ENCODE measurements around the gene BEX2. TPM values are rescaled to one million over a fixed set of nuclear protein-coding genes. Genes with fewer than 3 reads are reported as not detected.

Gene BEX2
- total RNA-seq, 4 donors from 2014 or later = 2.8 to 13.1 (median 12.6) TPM; not detected in 1

DNA sequence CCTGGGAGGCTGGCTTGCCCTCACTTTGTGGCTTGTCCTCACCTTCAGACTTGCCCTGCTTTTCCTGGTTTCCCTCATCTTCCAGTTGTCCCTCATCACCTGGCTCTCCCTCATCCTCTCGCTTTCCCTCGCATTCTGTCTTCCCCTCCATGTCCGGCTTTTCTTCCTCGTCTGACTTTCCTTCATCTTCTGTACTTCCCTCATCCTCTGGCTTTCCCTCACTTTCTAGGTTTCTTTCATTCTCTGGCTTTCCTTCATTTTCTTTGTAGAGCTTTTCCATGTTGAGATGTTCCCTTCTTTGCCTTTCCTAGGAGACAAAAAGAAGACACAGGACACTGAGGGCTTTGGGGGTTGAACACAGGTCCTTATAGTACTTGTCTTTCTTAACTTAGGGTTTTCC lies 36.5 kb downstream of the BEX2 start:
- TF ChIP-seq, protein P1, sequence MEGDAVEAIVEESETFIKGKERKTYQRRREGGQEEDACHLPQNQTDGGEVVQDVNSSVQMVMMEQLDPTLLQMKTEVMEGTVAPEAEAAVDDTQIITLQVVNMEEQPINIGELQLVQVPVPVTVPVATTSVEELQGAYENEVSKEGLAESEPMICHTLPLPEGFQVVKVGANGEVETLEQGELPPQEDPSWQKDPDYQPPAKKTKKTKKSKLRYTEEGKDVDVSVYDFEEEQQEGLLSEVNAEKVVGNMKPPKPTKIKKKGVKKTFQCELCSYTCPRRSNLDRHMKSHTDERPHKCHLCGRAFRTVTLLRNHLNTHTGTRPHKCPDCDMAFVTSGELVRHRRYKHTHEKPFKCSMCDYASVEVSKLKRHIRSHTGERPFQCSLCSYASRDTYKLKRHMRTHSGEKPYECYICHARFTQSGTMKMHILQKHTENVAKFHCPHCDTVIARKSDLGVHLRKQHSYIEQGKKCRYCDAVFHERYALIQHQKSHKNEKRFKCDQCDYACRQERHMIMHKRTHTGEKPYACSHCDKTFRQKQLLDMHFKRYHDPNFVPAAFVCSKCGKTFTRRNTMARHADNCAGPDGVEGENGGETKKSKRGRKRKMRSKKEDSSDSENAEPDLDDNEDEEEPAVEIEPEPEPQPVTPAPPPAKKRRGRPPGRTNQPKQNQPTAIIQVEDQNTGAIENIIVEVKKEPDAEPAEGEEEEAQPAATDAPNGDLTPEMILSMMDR (IDR thresholded peaks at IDR 0.05) = no peak
- no peak for DNase-seq (ENCODE audit: low spot score)
- ATAC-seq (ENCODE audit: low FRiP score) = no peak

Small RNAs within 50 kb of the gene (small RNA-seq; reads per million reads assigned to genes)
- not detected for gene Z92846.1

Other genes starting within 250 kb of the BEX2 start
- 1 to 10 TPM in 2 of 4 donors, under 1 TPM in 1, not detected in 1; 0.69 to 2.2 (median 1.4) TPM for gene BEX1, start 246.8 kb downstream of the BEX2 start, total RNA-seq
- gene NXF3, start 217.8 kb downstream of the BEX2 start, total RNA-seq = 1 to 10 TPM in 3 of 4 donors, under 1 TPM in 1; 0.84 to 4.0 (median 1.8) TPM
- gene BEX4, start 95.9 kb downstream of the BEX2 start, total RNA-seq = 10 to 100 TPM; 20.5 to 33.6 (median 29.4) TPM
- 10 to 100 TPM; 28.9 to 60.2 (median 49.7) TPM for gene TCEAL8, start 55.8 kb downstream of the BEX2 start, total RNA-seq
- gene TCEAL5, start 34.2 kb downstream of the BEX2 start, total RNA-seq = 1 to 10 TPM in 1 of 4 donors, not detected in 3; 2.9 TPM
- 10 to 100 TPM in 1 of 4 donors, 1 to 10 TPM in 3; 2.0 to 18.5 (median 6.7) TPM for gene TCEAL7, start 19.2 kb upstream of the BEX2 start, total RNA-seq
- 100 to 1,000 TPM in 1 of 4 donors, 10 to 100 TPM in 3; 55.2 to 129 (median 70.8) TPM for gene TCEAL9, start 45.5 kb upstream of the BEX2 start, total RNA-seq
- gene BEX3, start 65.5 kb upstream of the BEX2 start, total RNA-seq = 100 to 1,000 TPM in 3 of 4 donors, 10 to 100 TPM in 1; 68.5 to 157 (median 110) TPM
- 1 to 10 TPM in 1 of 4 donors, under 1 TPM in 2, not detected in 1; 0.19 to 1.3 (median 0.44) TPM for gene RAB40A, start 208.5 kb upstream of the BEX2 start, total RNA-seq

Data from omental fat pad (tissue), 4 donors.